Upper lobe of left lung (tissue), 6 donors: ENCODE results near the gene TMEM132D. TPM values are rescaled to one million over a fixed set of nuclear protein-coding genes. Genes with fewer than 3 reads are reported as not detected.

Source experiments
- ATAC-seq, 2 donors: fragments of 200-7000 bp; cut with Tn5 transposase; one replicate each; pipeline ENCODE4 v1.9.1; 2022; ENCODE audit warnings: mild to moderate bottlenecking in 2 of 2, moderate library complexity in 2 of 2; ENCODE audit not compliant: low FRiP score in 2 of 2
- DNase-seq, 2 donors: peaks; one replicate each; pipeline ENCODE4 v3.0.0-alpha.2; 2019 to 2020
- H3K27ac ChIP-seq, 4 donors: fragments of 200-600 bp; sonication (generic); one replicate each; pipeline ENCODE4 v1.5.1; 2016 to 2019
- H3K27me3 ChIP-seq, 4 donors: fragments of 200-600 bp; sonication (generic); one replicate each; pipeline ENCODE4 v1.5.1; 2017 to 2019
- H3K36me3 ChIP-seq, 4 donors: fragments of 200-600 bp; sonication (generic); one replicate each; pipeline ENCODE4 v1.5.1; 2016 to 2019
- H3K4me1 ChIP-seq, 4 donors: fragments of 200-600 bp; sonication (generic); one replicate each; pipeline ENCODE4 v1.5.1; 2018 to 2019
- H3K4me3 ChIP-seq, 4 donors: fragments of 200-600 bp; sonication (generic); one replicate each; pipeline ENCODE4 v1.5.1; 2017 to 2019; ENCODE audit warnings: mild to moderate bottlenecking in 2 of 4, moderate library complexity in 1 of 4
- H3K9me3 ChIP-seq, 4 donors: fragments of 200-600 bp; sonication (generic); one replicate each; pipeline ENCODE4 v1.5.1; 2018 to 2019
- CTCF ChIP-seq, 6 experiments: fragments of 450-650 bp in 4 of 6; fragments of 200-600 bp in 2 of 6; sonication (generic) in 2 of 6; IDR thresholded peaks; one replicate each; pipeline ENCODE4 v1.5.1; 2016 to 2019; ENCODE audit warnings: antibody characterized with exemption in 6 of 6
- EP300 ChIP-seq, 4 donors: sonication (generic); formaldehyde crosslinking; IDR thresholded peaks; one replicate each; pipeline ENCODE4 v1.5.1; 2017; ENCODE audit warnings: antibody characterized with exemption in 4 of 4, control low read depth in 2 of 4
- POLR2A ChIP-seq, 4 donors: fragments of 450-650 bp; IDR thresholded peaks; one replicate each; pipeline ENCODE4 v1.5.1; 2016 to 2017; ENCODE audit warnings: antibody characterized with exemption in 4 of 4, mild to moderate bottlenecking in 2 of 4
- POLR2AphosphoS5 ChIP-seq, 2 donors: sonication (generic); formaldehyde crosslinking; IDR thresholded peaks; one replicate each; pipeline ENCODE4 v1.5.1; 2017; ENCODE audit warnings: antibody characterized with exemption in 2 of 2
- WGBS, 2 donors: methylation state at CpG; one replicate each; pipeline ENCODE4 v1.1.5; 2017 to 2018; 5-methylcytosine and 5-hydroxymethylcytosine counted together
- total RNA-seq, 6 donors: library from RNA; depleted of rRNA in 4 of 6; stranded (reverse); fragments of >200 nt in 4 of 6; gene quantifications; one replicate each; pipeline versions ENCODE4 v1.1.0 to v1.2.1, GENCODE V29; 2016 to 2021
- donor health status: DM: no; HTN: no; CAD: no; lungs with moderate emphysema.
- donor health status: DM: no; HTN: yes; CAD: no; lungs with severe emphysema.

Gene TMEM132D
- total RNA-seq, 6 donors from 2014 or later: 0.30 to 1.0 (median 0.79) TPM; not detected in 1

GRCh38 chr12:129076441-129077320 is 827.1 kb downstream of the TMEM132D start:
- no peaks in the 10 kb centered on the region for H3K9me3 ChIP-seq
- no peak overlapping the region for H3K4me3 ChIP-seq
- 46 to 49% methylated on average over 11 to 13 of the region's 13 CpGs for WGBS, 2 donors
- DNase-seq (no peak), ATAC-seq (no peak)
- no peak overlapping the region for H3K27ac ChIP-seq
- no peaks in the 10 kb centered on the region for H3K4me1 ChIP-seq
- H3K27me3 ChIP-seq: no peaks in the 10 kb centered on the region
- no peaks in the 10 kb centered on the region for H3K36me3 ChIP-seq
- TF ChIP-seq POLR2A (IDR thresholded peaks at IDR 0.05) (no peak), EP300 (IDR thresholded peaks at IDR 0.05) (no peak), POLR2AphosphoS5 (IDR thresholded peaks at IDR 0.05) (no peak), CTCF (IDR thresholded peaks at IDR 0.05) (no peak)

GRCh38 chr12:129075460-129076208 is 828.2 kb downstream of the TMEM132D start:
- Histone ChIP-seq H3K4me1 (no peaks in the 10 kb centered on the region), H3K27ac (no peak overlapping the region), H3K36me3 (no peaks in the 10 kb centered on the region), H3K9me3 (no peaks in the 10 kb centered on the region), H3K27me3 (no peaks in the 10 kb centered on the region), H3K4me3 (no peak overlapping the region)
- no peak for DNase-seq
- WGBS, 2 donors: 38 to 43% methylated on average over 3 to 4 of the region's 4 CpGs
- TF ChIP-seq POLR2A (IDR thresholded peaks at IDR 0.05) (no peak), POLR2AphosphoS5 (IDR thresholded peaks at IDR 0.05) (no peak), EP300 (IDR thresholded peaks at IDR 0.05) (no peak), CTCF (IDR thresholded peaks at IDR 0.05) (no peak)
- ATAC-seq: no peak

- TF ChIP-seq EP300 (IDR thresholded peaks at IDR 0.05) (no peak), POLR2AphosphoS5 (IDR thresholded peaks at IDR 0.05) (no peak), CTCF (IDR thresholded peaks at IDR 0.05) (no peak), POLR2A (IDR thresholded peaks at IDR 0.05) (no peak)
- Histone ChIP-seq H3K27me3 (no peaks in the 10 kb centered on the region), H3K27ac (no peak overlapping the region), H3K36me3 (no peaks in the 10 kb centered on the region), H3K9me3 (no peaks in the 10 kb centered on the region), H3K4me1 (no peaks in the 10 kb centered on the region), H3K4me3 (no peak overlapping the region)
- no peak for ATAC-seq
- WGBS, 2 donors: 83 to 85% methylated on average over 6 of the region's 6 CpGs
- DNase-seq: no peak
Measured at GRCh38 chr12:129074379-129074778, 829.4 kb downstream of the TMEM132D start.

GRCh38 chr12:129073157-129073915 is 830.5 kb downstream of the TMEM132D start:
- Histone ChIP-seq H3K4me3 (no peak overlapping the region), H3K27ac (no peak overlapping the region), H3K27me3 (no peaks in the 10 kb centered on the region), H3K9me3 (no peaks in the 10 kb centered on the region), H3K4me1 (no peaks in the 10 kb centered on the region), H3K36me3 (no peaks in the 10 kb centered on the region)
- TF ChIP-seq POLR2AphosphoS5 (IDR thresholded peaks at IDR 0.05) (no peak), POLR2A (IDR thresholded peaks at IDR 0.05) (no peak), CTCF (IDR thresholded peaks at IDR 0.05) (no peak), EP300 (IDR thresholded peaks at IDR 0.05) (no peak)
- DNase-seq (no peak), ATAC-seq (no peak)
- WGBS, 2 donors: 92 to 93% methylated on average over 21 of the region's 21 CpGs
